GM21381 (cell line): ENCODE data around the gene SCCPDH.
"Not testable (repeated sequence)": the region's sequence is repeated elsewhere in the genome, so short reads cannot be mapped to it uniquely, and the experiment has no call there.

Source experiments
- ATAC-seq: cut with Tn5 transposase; IDR thresholded peaks from one replicate; pipeline ENCODE4 v1.9.1; 2021; ENCODE audit warnings: mild to moderate bottlenecking, moderate library complexity; ENCODE audit not compliant: unreplicated experiment

SCCPDH gene

DNA sequence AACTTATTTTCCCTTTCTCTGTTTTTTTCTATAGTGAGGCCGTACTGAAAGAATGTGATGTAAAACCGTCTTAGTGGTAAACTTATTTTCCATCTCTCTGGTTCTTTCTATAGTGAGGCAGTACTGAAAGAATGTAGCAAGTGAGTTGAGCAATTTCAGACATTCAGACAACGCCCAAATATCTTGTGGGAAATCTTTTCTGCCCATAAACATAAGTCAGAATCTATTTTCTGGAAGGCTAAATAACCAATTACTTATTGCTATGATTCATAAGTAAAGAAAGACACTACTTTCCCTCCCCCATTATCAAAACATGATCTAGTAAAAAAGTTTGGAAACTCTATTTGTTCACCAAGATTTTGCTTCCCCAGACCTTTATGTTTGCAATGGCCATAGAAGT, 18.8 kb upstream of the SCCPDH start:
- no peak for ATAC-seq

DNA sequence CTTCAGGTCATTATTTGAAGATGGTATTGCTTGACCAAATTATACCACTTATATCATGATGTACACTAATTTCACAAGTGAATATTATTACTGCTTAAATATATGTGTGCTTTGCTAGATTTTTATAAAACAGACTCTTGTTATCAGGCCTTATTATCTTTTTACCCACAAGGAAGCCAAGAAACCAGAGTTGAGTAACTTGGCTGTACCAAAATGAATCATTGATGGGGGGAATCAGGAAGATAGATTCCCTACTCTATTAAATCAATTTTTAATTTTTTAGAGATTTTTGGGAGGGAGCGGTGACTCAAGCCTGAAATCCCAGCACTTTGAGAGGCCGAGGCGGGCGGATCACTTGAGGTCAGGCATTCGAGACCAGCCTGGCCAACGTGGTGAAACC, 16.0 kb upstream of the SCCPDH start:
- no peak for ATAC-seq

- no peak for ATAC-seq
These were observed 15.0 kb upstream of the SCCPDH start for GRCh38 chr1:246709196-246709595.

DNA sequence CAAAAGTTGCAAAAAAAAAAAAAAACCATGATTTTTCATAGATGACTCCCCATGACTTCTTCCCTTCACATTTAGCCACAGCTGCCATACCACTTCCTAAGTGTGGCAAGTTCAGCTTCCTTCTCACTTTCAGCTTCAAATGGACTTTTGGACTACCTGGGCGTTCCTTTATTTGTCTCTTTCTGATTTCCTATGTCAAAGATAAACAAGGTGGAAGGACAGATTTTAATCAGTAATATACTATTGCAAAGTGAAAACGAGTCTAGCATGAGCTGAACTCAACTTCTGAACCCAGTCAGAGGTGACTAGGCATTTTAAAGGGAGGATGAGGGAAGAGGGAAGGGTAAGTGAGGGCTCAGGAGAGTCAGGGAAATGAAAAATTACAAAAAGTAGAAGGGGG, 14.4 kb upstream of the SCCPDH start:
- ATAC-seq: no peak

DNA sequence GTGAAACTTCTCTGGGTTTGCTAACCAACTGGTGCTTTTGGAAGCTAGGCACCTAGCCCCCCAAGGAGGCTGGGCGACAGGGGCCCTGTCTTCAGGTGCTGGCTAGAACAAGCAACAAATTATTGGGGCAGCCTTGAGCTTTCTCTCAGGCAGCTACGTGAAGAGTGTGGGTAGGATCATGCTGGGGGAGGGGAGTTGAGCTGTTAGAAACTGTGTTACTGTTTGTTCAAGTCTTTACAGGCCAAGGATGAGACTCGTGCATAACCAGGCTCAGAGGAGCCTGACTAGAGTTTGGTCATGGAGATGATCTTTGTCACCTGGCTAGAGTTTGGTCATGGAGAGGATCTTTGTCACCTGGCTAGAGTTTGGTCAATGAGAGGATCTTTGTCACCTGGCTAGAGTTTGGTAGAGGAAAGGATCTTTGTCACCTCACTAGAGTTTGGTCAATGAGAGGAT, 12.6 kb upstream of the SCCPDH start:
- ATAC-seq: no peak

DNA sequence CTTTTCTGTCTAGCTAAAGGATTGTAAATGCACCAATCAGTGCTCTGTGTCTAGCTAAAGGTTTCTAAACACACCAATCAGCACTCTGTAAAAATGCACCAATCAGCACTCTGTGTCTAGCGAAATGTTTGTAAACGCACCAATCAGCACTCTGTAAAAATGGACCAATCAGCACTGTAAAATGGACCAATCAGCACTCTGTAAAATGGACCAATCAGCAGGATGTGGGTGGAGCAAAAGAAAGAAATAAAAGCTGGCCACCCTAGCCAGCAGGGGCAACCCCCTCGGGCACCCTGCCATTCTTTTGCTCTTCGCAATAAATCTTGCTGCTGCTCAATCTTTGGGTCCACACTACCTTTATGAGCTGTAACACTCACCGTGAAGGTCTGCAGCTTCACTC, 11.8 kb upstream of the SCCPDH start:
- not testable (repeated sequence) for ATAC-seq

GRCh38 chr1:246719361-246719760, 4.8 kb upstream of the SCCPDH start:
- ATAC-seq: not testable (repeated sequence)

- ATAC-seq: not testable (repeated sequence)
These were observed 3.4 kb upstream of the SCCPDH start for GRCh38 chr1:246720814-246721213.

- no peak for ATAC-seq
These were observed 1.5 kb upstream of the SCCPDH start for GRCh38 chr1:246722720-246723119.

GRCh38 chr1:246724731-246725095, 504 bp downstream of the SCCPDH start:
- ATAC-seq: peak; percentile 8

DNA sequence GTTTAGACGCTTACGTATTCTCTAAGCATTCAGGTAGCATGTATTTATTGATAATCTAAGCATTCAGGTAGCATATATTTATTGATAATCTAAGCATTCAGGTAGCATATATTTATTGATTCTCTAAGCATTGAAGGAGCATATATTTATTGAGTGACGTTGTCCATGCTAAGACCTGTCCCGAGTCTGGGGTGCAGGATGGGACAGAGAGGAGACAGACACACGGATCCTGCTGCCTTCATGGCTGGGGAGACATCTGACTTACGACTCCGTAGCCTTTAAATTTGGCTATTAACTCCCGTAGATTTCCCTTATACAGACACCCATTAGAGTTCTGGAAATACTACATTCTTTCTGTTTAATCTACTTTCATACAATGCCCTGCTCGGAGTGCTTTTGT, 982 bp downstream of the SCCPDH start:
- ATAC-seq: no peak

DNA sequence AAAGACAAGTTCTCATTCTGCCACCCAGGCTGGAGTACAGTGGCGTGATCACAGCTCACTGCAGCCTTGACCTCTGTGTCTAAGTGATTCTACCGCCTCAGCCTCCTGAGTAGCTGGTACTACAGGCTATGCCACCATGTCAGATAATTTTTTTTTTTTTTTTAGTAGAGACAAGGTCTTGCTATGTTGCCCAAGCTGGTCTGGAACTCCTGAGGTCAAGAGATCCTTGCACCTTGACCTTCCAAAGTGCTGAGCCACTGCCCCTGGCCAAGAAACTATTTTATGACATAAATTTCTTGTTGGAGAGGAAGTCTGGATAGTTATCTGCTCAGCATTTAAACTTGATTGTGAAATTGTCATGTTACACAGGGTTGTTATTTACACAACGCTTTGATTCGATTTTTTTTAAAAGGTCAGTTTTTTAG, 2.1 kb downstream of the SCCPDH start:
- ATAC-seq: no peak

DNA sequence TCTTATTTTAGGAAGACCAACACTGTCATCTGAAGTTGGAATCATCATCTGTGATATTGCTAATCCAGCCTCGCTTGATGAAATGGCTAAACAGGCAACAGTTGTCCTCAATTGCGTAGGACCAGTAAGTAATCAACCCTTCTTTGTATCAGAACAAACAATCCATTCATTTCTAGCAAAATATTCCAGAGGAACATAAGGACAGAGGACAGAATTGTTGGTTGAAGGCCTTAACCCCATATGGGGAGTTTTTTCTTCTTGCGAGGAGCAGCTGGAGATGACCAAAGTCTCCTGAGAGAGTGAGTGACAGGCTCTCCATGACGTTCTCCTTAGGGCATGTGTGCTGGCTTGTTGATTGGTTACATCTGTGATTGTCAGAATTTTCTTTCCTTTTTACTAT, 2.7 kb downstream of the SCCPDH start:
- no peak for ATAC-seq

- ATAC-seq: no peak
These were observed 3.4 kb downstream of the SCCPDH start for GRCh38 chr1:246727594-246727993.

- no peak for ATAC-seq
These were observed 4.1 kb downstream of the SCCPDH start for GRCh38 chr1:246728311-246728710.

DNA sequence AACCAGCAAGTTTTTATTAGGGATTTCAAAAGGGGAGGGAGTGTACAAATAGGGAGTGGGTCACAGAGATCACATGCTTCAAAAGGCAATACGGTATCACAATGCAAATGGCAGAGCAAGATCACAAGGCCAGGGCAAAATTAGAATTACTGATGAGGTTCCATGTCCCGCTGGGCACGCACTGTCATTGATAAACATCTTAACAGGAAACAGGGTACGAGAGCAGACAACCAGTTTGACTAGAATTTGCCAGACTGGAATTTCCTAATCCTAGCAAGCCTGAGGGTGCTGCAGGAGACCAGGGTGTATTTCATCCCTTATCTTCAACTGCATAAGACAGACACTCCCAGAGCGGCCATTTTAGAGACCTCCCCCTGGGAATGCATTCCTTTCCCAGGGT, 4.8 kb downstream of the SCCPDH start:
- not testable (repeated sequence) for ATAC-seq

DNA sequence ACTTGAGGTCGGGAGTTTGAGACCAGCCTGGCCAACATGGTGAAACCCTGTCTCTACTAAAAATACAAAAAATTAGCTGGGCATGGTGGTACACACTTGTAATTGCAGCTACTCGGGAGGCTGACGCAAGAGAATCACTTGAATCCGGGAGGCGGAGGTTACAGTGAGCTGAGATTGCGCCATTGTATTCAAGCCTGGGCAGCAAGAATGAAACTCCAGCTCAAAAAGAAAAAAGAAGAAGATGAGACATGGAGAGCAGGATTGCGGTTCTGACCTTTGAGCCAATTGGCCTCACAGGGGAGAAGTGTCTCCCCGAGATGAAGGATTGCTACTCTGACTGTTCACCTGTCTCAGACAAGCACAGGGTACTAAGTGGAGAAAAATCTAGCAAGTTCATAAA, 6.6 kb downstream of the SCCPDH start:
- ATAC-seq: no peak

DNA sequence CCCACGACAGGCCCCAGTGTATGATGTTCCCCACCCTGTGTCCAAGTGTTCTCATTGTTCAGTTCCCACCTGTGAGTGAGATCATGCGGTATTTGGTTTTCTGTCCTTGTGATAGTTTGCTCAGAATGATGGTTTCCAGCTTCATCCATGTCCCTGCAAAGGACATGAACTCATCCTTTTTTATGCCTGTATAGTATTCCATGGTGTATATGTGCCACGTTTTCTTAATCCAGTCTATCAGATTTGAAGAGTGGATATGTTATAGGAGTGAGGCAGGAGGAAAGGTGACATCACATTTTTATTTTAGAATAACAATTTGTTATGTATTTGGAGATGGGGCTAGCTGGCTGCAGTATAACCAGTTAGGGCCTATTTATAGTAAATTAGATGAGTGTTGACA, 7.7 kb downstream of the SCCPDH start:
- not testable (repeated sequence) for ATAC-seq

GRCh38 chr1:246733704-246734103, 9.5 kb downstream of the SCCPDH start:
- ATAC-seq: no peak

DNA sequence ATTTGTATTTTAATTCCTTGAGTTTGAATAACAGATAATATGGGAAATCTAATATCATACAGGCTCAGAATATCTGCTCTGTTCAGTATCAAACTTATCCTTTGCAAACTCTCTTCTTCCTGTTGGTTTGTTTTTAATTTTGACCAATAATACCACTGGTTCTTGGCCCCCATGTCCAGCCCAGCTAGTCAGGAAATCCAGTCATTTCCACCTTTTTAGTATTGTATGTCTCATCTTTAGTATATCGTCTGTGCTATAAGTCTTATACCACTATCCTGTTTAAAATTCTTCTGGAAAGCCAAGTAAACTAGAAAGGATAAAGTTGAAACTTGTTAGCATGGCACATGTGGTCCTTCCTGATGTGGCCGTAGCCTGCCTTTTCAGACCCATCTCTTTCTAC, 10.7 kb downstream of the SCCPDH start:
- ATAC-seq: no peak

- ATAC-seq: no peak
These were observed 11.5 kb downstream of the SCCPDH start for GRCh38 chr1:246735735-246736134.

GRCh38 chr1:246742396-246742795, 18.2 kb downstream of the SCCPDH start:
- no peak for ATAC-seq

DNA sequence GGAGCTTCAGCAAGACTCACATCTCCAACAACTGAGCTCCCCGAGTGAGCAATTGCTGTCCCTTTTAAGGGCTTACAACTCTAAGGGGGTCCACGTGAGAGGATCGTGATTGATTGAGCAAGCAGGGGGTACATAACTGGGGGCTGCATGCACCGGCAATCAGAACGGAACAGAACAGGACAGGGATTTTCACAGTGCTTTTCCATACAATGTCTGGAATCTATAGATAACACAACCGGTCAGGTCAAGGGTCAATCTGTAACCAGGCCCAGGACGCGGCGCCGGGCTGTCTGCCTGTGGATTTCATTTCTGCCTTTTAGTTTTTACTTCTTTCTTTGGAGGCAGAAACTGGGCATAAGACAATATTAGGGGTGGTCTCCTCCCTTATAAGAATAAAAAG, 21.9 kb downstream of the SCCPDH start:
- ATAC-seq: not testable (repeated sequence)

- no peak for ATAC-seq
These were observed 23.8 kb downstream of the SCCPDH start for GRCh38 chr1:246748006-246748405.
